ENCODE measurements around the gene CHD2. TPM values are rescaled to one million over a fixed set of nuclear protein-coding genes. Genes with fewer than 3 reads are reported as not detected.

The CHD2 gene
- total and polyA plus RNA-seq, 8 donors = 21.5 to 833 (median 131) TPM

DNA sequence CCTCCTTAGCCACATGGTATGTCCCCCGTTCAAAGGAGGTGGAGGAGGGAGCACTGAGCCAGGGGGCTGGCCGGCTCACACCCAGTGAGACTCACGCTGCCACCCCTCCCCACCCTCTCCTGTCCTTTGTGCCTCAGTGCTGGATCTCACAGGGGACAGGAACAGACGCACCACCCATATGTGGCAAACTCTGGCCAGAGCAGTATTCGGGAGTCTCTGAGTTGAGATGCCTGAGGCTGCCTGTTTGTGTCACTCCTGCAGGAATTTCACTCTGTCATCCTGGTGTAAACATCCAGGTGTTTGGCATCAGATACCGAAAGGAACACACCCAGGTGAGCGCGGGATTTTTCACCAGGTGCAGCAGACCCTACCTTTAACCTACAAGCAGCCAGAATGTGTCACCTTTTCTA, 163.1 kb downstream of the CHD2 start:
- Histone ChIP-seq H3K4me3 (peak overlapping the region in 2 of 4 donors; percentile 11 to 16), H3K4me1 (peaks cover 23 to 87% (median 51%) of the 10 kb centered on the region in 4 donors), H3K27me3 (peaks cover 0 to 33% (median 0%) of the 10 kb centered on the region in 3 donors), H3K9me3 (no peaks in the 10 kb centered on the region), H3K36me3 (peaks cover 0 to 11% (median 5%) of the 10 kb centered on the region in 4 donors), H3K27ac (peak overlapping the region in 4 of 5 donors; percentile 1 to 92 (median 47))
- DNase-seq = peak in 1 of 2 donors; percentile 69
- intact Hi-C loops (cut with DNase I; ENCODE audit: low total_unique reads) = no loop called here
- TF ChIP-seq, protein P1, sequence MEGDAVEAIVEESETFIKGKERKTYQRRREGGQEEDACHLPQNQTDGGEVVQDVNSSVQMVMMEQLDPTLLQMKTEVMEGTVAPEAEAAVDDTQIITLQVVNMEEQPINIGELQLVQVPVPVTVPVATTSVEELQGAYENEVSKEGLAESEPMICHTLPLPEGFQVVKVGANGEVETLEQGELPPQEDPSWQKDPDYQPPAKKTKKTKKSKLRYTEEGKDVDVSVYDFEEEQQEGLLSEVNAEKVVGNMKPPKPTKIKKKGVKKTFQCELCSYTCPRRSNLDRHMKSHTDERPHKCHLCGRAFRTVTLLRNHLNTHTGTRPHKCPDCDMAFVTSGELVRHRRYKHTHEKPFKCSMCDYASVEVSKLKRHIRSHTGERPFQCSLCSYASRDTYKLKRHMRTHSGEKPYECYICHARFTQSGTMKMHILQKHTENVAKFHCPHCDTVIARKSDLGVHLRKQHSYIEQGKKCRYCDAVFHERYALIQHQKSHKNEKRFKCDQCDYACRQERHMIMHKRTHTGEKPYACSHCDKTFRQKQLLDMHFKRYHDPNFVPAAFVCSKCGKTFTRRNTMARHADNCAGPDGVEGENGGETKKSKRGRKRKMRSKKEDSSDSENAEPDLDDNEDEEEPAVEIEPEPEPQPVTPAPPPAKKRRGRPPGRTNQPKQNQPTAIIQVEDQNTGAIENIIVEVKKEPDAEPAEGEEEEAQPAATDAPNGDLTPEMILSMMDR (IDR thresholded peaks at IDR 0.05) = no peak
- TF ChIP-seq POLR2A (IDR thresholded peaks at IDR 0.05) = no peak
- TF ChIP-seq POLR2AphosphoS5 (IDR thresholded peaks at IDR 0.05) = no peak
- TF ChIP-seq EP300 (IDR thresholded peaks at IDR 0.05) = no peak
- WGBS, 5 donors = 16 to 39% (median 30%) methylated on average over 7 to 8 of the region's 8 CpGs

DNA sequence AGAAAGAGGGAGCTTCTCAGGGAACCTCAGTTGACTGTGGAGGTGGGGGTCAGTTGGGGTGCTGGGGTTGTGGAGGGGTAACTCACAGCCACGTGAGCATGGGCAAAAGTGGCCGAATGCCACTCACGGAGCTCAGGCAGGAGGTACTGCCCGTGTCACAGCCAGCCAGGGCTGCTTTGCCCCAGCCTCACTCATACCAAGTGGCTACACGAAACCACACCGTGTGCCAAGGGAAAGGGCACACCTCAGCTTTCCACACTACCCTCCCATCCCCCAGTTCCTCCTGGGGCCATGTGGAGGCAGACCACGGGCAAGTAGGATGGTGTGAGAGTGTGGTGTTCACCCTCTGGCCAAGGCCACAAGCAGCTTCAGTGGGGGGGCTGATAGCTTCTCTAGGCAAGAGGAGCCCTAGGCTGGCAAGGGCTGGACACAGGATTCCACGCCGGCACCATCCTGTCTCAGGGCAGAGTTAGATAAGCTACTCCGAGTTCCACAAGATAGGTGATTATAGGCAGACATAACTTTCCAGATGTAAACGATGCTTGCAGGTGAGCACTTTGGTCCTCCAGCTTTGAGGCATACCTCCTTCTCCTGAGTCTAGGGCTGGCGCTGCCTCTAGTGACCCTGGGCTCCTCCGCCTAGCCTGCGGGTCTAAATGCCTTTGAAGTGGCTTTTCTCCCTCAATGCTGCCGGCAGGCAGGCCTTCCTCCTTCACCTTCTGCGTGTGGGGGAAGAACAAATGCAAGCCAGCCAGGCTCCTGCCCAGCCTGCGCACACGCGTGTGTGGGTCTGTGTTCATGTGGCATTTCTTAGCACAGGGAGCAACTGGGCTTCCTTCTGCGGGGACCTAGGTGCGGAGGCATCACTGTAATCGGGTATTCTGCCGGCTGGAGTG, 163.9 kb downstream of the CHD2 start:
- Histone ChIP-seq H3K4me1 (peaks cover 23 to 85% (median 51%) of the 10 kb centered on the region in 4 donors), H3K9me3 (no peaks in the 10 kb centered on the region), H3K4me3 (peak overlapping the region in 2 of 4 donors; percentile 11 to 16), H3K36me3 (peaks cover 0 to 11% (median 5%) of the 10 kb centered on the region in 4 donors), H3K27ac (peak overlapping the region in 4 of 5 donors; percentile 1 to 92 (median 47)), H3K27me3 (peaks cover 0 to 33% (median 0%) of the 10 kb centered on the region in 3 donors)
- intact Hi-C loops (cut with DNase I; ENCODE audit: low total_unique reads) = no loop called here
- TF ChIP-seq EP300 (IDR thresholded peaks at IDR 0.05) (no peak), POLR2AphosphoS5 (IDR thresholded peaks at IDR 0.05) (no peak), POLR2A (IDR thresholded peaks at IDR 0.05) (no peak)
- TF ChIP-seq, protein P1 (IDR thresholded peaks at IDR 0.05) = no peak
- WGBS, 5 donors = 60 to 67% (median 63%) methylated on average over 16 to 23 of the region's 23 CpGs
- DNase-seq = no peak

DNA sequence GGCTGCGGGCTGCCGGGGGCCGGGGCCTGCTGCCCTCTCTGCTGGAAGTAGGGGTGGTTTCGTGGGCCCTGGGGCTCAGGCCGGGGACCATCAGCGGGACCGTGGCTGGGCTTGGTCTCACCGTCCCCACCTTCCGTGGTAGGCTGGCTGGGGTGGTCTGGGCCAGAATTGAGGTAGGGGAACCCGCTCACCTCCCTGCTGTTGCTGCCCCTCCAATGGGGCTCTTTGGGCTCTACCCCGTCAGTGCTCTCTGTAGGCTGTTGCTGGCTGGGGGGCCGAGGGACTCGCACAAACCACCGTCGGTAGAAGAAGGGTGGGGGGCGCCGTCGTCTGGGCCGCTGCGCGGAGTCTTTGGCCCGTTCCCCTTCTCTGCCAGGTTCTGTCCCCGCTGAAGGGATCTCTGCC, 165.5 kb downstream of the CHD2 start:
- Histone ChIP-seq H3K4me3 (peak overlapping the region in 1 of 4 donors; percentile 13), H3K36me3 (peaks cover 0 to 11% (median 5%) of the 10 kb centered on the region in 4 donors), H3K4me1 (peaks cover 22 to 70% (median 43%) of the 10 kb centered on the region in 4 donors), H3K9me3 (no peaks in the 10 kb centered on the region), H3K27ac (peak overlapping the region in 4 of 5 donors; percentile 42 to 92 (median 80)), H3K27me3 (peaks cover 0 to 42% (median 0%) of the 10 kb centered on the region in 3 donors)
- TF ChIP-seq, protein P1 (IDR thresholded peaks at IDR 0.05) = no peak
- TF ChIP-seq EP300 (IDR thresholded peaks at IDR 0.05) = no peak
- no peak for TF ChIP-seq POLR2A (IDR thresholded peaks at IDR 0.05)
- TF ChIP-seq POLR2AphosphoS5 (IDR thresholded peaks at IDR 0.05) = no peak
- intact Hi-C loops (cut with DNase I; ENCODE audit: low total_unique reads) = no loop called here
- WGBS, 5 donors = 90 to 96% (median 95%) methylated on average over 13 to 23 of the region's 23 CpGs
- no peak for DNase-seq

DNA sequence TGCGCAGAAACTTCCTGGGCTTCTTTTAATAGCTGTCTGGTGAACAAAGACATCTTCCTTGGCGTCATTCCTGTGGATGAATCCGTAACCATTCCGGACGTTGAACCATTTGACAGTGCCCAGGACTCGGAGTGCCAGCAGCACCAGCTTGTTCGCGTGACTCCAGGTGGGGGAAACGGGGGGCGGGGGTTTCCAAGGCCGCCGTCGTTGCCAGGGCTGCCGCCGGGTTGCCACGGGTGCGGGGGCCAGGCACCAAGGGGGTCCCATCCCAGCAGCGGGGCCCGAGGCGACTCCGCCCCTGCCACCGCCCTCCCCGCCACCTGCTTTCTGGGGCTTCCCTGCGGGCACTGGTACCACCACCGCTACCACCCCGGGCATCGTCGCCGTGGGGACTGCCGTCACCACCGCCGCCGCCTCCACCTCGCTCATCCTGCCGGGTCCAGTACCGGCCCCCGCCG, 166.1 kb downstream of the CHD2 start:
- TF ChIP-seq POLR2A (IDR thresholded peaks at IDR 0.05) (no peak), EP300 (IDR thresholded peaks at IDR 0.05) (no peak), POLR2AphosphoS5 (IDR thresholded peaks at IDR 0.05) (no peak)
- TF ChIP-seq, protein P1 (IDR thresholded peaks at IDR 0.05) = no peak
- peaks cover 0 to 11% (median 5%) of the 10 kb centered on the region in 4 donors for H3K36me3 ChIP-seq
- H3K9me3 ChIP-seq = no peaks in the 10 kb centered on the region
- WGBS, 5 donors = 74 to 97% (median 95%) methylated on average over 24 to 38 of the region's 38 CpGs
- peak overlapping the region in 3 of 4 donors; percentile 1 to 11 (median 1) for H3K4me3 ChIP-seq
- H3K4me1 ChIP-seq = peaks cover 16 to 64% (median 40%) of the 10 kb centered on the region in 4 donors
- intact Hi-C loops (cut with DNase I; ENCODE audit: low total_unique reads) = no loop called here
- peak overlapping the region in 4 of 5 donors; percentile 42 to 92 (median 80) for H3K27ac ChIP-seq
- DNase-seq = no peak
- peaks cover 0 to 48% (median 3%) of the 10 kb centered on the region in 3 donors for H3K27me3 ChIP-seq
